ENCODE data around the gene ZNF497. TPM values are rescaled to one million over a fixed set of nuclear protein-coding genes. Genes with fewer than 3 reads are reported as not detected.

ZNF497 gene
- 1.4 TPM for total RNA-seq
- long read RNA-seq, partial matches to known transcripts: 0 of 6 reads
- long read RNA-seq, other reads (novel, unspliced or antisense): 6 of 6 reads

DNA sequence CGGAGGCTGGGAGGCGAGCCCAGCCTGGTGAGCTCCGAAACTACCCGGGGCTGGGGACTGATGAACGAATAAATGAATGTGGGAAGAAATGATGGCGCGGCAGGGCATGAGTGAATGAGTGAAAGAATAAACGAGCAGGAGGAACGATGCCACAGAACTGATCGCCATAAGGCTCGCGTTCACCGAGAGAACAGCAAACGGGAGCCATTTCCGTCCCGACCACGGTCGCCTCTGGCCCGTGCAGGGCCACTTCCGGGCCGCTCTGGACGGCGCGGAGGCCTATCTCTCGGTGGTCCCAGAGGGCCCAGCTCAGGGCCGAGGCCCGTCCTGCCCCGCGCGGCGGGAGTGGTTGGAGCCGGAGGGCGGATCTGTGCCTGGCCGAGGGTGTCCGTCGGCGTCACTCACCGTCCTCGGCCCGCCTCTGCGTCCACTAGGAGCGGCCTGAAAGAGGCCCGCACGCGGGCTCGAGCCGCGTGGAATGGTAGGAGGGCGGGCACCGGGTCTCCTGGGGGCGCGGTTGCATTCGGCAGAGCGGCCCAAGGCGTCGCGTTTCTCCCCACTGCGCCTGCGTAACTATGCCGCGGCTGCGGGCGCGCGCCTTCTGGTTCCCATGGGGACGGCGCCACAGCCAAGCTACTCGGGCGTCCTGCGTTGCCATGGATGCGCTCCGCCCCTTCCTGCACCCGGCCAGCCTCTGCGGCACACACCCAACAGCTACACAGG is at the start of gene ZNF497:
Gene ZNF497, minus strand, starts transcription at position 480 of the 723 bp plus-strand sequence. CDS start 5,116 bp downstream, outside the sequence.
- intact Hi-C loops (cut with DNase I): no loop called here
- TF ChIP-seq, protein P1, sequence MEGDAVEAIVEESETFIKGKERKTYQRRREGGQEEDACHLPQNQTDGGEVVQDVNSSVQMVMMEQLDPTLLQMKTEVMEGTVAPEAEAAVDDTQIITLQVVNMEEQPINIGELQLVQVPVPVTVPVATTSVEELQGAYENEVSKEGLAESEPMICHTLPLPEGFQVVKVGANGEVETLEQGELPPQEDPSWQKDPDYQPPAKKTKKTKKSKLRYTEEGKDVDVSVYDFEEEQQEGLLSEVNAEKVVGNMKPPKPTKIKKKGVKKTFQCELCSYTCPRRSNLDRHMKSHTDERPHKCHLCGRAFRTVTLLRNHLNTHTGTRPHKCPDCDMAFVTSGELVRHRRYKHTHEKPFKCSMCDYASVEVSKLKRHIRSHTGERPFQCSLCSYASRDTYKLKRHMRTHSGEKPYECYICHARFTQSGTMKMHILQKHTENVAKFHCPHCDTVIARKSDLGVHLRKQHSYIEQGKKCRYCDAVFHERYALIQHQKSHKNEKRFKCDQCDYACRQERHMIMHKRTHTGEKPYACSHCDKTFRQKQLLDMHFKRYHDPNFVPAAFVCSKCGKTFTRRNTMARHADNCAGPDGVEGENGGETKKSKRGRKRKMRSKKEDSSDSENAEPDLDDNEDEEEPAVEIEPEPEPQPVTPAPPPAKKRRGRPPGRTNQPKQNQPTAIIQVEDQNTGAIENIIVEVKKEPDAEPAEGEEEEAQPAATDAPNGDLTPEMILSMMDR (IDR thresholded peaks at IDR 0.05): no peak
- peak within 1 kb of the TSS; percentile 78 for H3K4me3 ChIP-seq
- ATAC-seq (peak; percentile 95), DNase-seq (peak; percentile 99)
- peak within 1 kb of the TSS; percentile 94 for H3K27ac ChIP-seq
- no peaks in the 10 kb centered on the region for H3K9me3 ChIP-seq
- H3K27me3 ChIP-seq: no peaks in the 10 kb centered on the region
- H3K4me1 ChIP-seq: peaks cover 6% of the 10 kb centered on the region
- H3K36me3 ChIP-seq: no peaks in the 10 kb centered on the region

DNA sequence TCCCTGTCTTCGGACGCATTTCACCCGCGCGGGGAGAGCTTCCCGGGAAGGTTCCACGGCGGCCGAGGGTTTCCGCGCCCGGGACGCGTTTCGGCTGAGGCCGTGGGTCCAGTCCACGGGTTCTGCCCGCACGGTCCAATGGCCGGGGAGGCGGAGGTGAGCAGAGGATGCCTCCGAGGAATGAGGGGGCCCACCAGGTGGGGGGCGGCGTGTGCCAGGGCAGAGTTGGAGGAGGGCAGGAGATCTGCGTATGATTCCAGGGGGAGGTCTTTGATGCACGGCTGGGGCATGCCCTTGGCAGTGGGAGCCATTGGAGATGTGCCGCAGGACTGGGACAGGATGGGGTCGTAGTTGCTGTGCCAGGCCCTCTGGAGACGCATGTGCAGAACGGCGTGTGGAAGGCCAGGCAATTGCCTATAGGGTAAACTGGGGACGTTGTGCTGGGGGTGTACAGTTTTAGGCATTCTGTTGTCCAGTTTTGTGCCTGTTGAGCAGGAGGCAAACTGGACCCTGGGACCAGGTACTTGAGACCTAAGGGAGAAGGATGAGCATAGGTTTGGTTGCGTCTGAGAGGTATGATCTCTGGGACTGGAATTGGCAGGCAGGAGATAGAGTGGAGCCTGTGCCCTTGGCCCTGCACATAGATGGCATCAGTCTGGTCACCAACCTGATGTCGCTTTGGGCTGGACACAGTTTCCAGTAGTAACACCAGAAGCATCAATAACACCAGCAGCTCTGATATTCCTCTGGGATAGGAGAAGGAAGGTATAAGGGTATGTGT is 46.6 kb upstream of the ZNF497 start:
- Histone ChIP-seq H3K4me3 (peak overlapping the region; percentile 97), H3K27ac (peak overlapping the region; percentile 88), H3K36me3 (no peaks in the 10 kb centered on the region), H3K9me3 (no peaks in the 10 kb centered on the region), H3K4me1 (peaks cover 20% of the 10 kb centered on the region), H3K27me3 (no peaks in the 10 kb centered on the region)
- intact Hi-C loops (cut with DNase I): no loop called here
- TF ChIP-seq, protein P1 (IDR thresholded peaks at IDR 0.05): no peak
- DNase-seq (peak; percentile 73), ATAC-seq (peak; percentile 14)

GRCh38 chr19:58408152-58409009 is 45.8 kb upstream of the ZNF497 start, which contains the start of gene ZNF584:
Gene ZNF584 (plus strand): TSS chr19:58408649. CDS start chr19:58409148, 499 bp downstream.
- ATAC-seq (peak; percentile 98), DNase-seq (peak; percentile 98)
- Histone ChIP-seq H3K27ac (peak within 1 kb of the TSS; percentile 88), H3K4me1 (peaks cover 20% of the 10 kb centered on the region), H3K4me3 (peak within 1 kb of the TSS; percentile 97), H3K36me3 (no peaks in the 10 kb centered on the region), H3K27me3 (no peaks in the 10 kb centered on the region), H3K9me3 (no peaks in the 10 kb centered on the region)
- intact Hi-C loops (cut with DNase I): no loop called here
- TF ChIP-seq, protein P1 (IDR thresholded peaks at IDR 0.05): no peak

- Histone ChIP-seq H3K27me3 (no peaks in the 10 kb centered on the region), H3K4me3 (peak overlapping the region; percentile 97), H3K4me1 (peaks cover 20% of the 10 kb centered on the region), H3K36me3 (no peaks in the 10 kb centered on the region), H3K27ac (peak overlapping the region; percentile 88), H3K9me3 (no peaks in the 10 kb centered on the region)
- DNase-seq: peak; percentile 67
- TF ChIP-seq, protein P1 (IDR thresholded peaks at IDR 0.05): no peak
- ATAC-seq: peak; percentile 4
- intact Hi-C loops (cut with DNase I): no loop called here
These were observed 45.2 kb upstream of the ZNF497 start for GRCh38 chr19:58407658-58408151.

Data from upper lobe of right lung (tissue), 1 donor.